Measurements from ENCODE around the gene BDNF.

The BDNF gene

GRCh38 chr11:27710536-27710935 is 10.3 kb upstream of the BDNF start:
- no peaks in the 10 kb centered on the region for H3K9me3 ChIP-seq (ENCODE audit: insufficient read depth, low read length)
- H3K4me1 ChIP-seq (ENCODE audit: low read length) = no peaks in the 10 kb centered on the region
- no peaks in the 10 kb centered on the region for H3K36me3 ChIP-seq (replicated peaks; ENCODE audit: low read depth, low read length)
- H3K9ac ChIP-seq (ENCODE audit: low read length) = no peak overlapping the region
- no peak overlapping the region for H3K4me2 ChIP-seq (ENCODE audit: low read length)
- H3K79me2 ChIP-seq (ENCODE audit: low read length) = no peaks in the 10 kb centered on the region
- H4K20me1 ChIP-seq (ENCODE audit: insufficient read depth, low read length) = no peaks in the 10 kb centered on the region
- no peak overlapping the region for H3K4me3 ChIP-seq (ENCODE audit: low read length)
- TF ChIP-seq EZH2phosphoT487 (IDR thresholded peaks at IDR 0.05; ENCODE audit: low read depth) = no peak
- TF ChIP-seq CTCF (IDR thresholded peaks at IDR 0.05; ENCODE audit: low read depth, low read length) = no peak
- H2AFZ ChIP-seq (ENCODE audit: low read depth, low read length) = no peak overlapping the region
- H3K27ac ChIP-seq (ENCODE audit: low read length) = no peak overlapping the region
- H3K27me3 ChIP-seq (ENCODE audit: low read depth, low read length) = no peaks in the 10 kb centered on the region; the same call in 1 of the 2 replicates

GRCh38 chr11:27707676-27708075 is 7.4 kb upstream of the BDNF start:
- no peaks in the 10 kb centered on the region for H3K9me3 ChIP-seq (ENCODE audit: insufficient read depth, low read length)
- H2AFZ ChIP-seq (ENCODE audit: low read depth, low read length) = no peak overlapping the region
- no peaks in the 10 kb centered on the region for H3K36me3 ChIP-seq (replicated peaks; ENCODE audit: low read depth, low read length)
- TF ChIP-seq CTCF (IDR thresholded peaks at IDR 0.05; ENCODE audit: low read depth, low read length) (no peak), EZH2phosphoT487 (IDR thresholded peaks at IDR 0.05; ENCODE audit: low read depth) (no peak)
- no peak overlapping the region for H3K27ac ChIP-seq (ENCODE audit: low read length)
- no peak overlapping the region for H3K9ac ChIP-seq (ENCODE audit: low read length)
- no peaks in the 10 kb centered on the region for H3K79me2 ChIP-seq (ENCODE audit: low read length)
- H3K4me2 ChIP-seq (ENCODE audit: low read length) = no peak overlapping the region
- H3K4me1 ChIP-seq (ENCODE audit: low read length) = no peaks in the 10 kb centered on the region
- peaks cover 7% of the 10 kb centered on the region for H3K27me3 ChIP-seq (ENCODE audit: low read depth, low read length)
- no peaks in the 10 kb centered on the region for H4K20me1 ChIP-seq (ENCODE audit: insufficient read depth, low read length)
- no peak overlapping the region for H3K4me3 ChIP-seq (ENCODE audit: low read length)

GRCh38 chr11:27705873-27706820 is 5.9 kb upstream of the BDNF start:
- Histone ChIP-seq H3K4me1 (ENCODE audit: low read length) (no peaks in the 10 kb centered on the region), H4K20me1 (ENCODE audit: insufficient read depth, low read length) (no peaks in the 10 kb centered on the region), H3K9ac (ENCODE audit: low read length) (no peak overlapping the region), H3K27ac (ENCODE audit: low read length) (no peak overlapping the region), H3K4me2 (ENCODE audit: low read length) (peak overlapping the region; percentile 52), H3K79me2 (ENCODE audit: low read length) (no peaks in the 10 kb centered on the region), H3K4me3 (ENCODE audit: low read length) (peak overlapping the region; percentile 16; the same call in 1 of the 2 replicates), H3K36me3 (replicated peaks; ENCODE audit: low read depth, low read length) (no peaks in the 10 kb centered on the region), H3K27me3 (ENCODE audit: low read depth, low read length) (peaks cover 13% of the 10 kb centered on the region), H2AFZ (ENCODE audit: low read depth, low read length) (0 out of 2 replicates have a peak overlapping the region, but pooled peaks have one; percentile 42), H3K9me3 (ENCODE audit: insufficient read depth, low read length) (no peaks in the 10 kb centered on the region)
- TF ChIP-seq CTCF (IDR thresholded peaks at IDR 0.05; ENCODE audit: low read depth, low read length) = peak; percentile 85
- no peak for TF ChIP-seq EZH2phosphoT487 (IDR thresholded peaks at IDR 0.05; ENCODE audit: low read depth)

- peaks cover 14% of the 10 kb centered on the region for H3K27me3 ChIP-seq (ENCODE audit: low read depth, low read length)
- peaks cover 4% of the 10 kb centered on the region; the same call in 1 of the 2 replicates for H3K4me1 ChIP-seq (ENCODE audit: low read length)
- H3K27ac ChIP-seq (ENCODE audit: low read length) = no peak overlapping the region
- H4K20me1 ChIP-seq (ENCODE audit: insufficient read depth, low read length) = no peaks in the 10 kb centered on the region
- no peak overlapping the region for H3K4me3 ChIP-seq (ENCODE audit: low read length)
- no peak overlapping the region for H3K4me2 ChIP-seq (ENCODE audit: low read length)
- no peaks in the 10 kb centered on the region for H3K79me2 ChIP-seq (ENCODE audit: low read length)
- no peak for TF ChIP-seq EZH2phosphoT487 (IDR thresholded peaks at IDR 0.05; ENCODE audit: low read depth)
- no peak for TF ChIP-seq CTCF (IDR thresholded peaks at IDR 0.05; ENCODE audit: low read depth, low read length)
- no peak overlapping the region for H2AFZ ChIP-seq (ENCODE audit: low read depth, low read length)
- no peak overlapping the region for H3K9ac ChIP-seq (ENCODE audit: low read length)
- H3K36me3 ChIP-seq (replicated peaks; ENCODE audit: low read depth, low read length) = no peaks in the 10 kb centered on the region
- H3K9me3 ChIP-seq (ENCODE audit: insufficient read depth, low read length) = no peaks in the 10 kb centered on the region
Observed at GRCh38 chr11:27703481-27703880, 3.2 kb upstream of the BDNF start.
